IMR-90 (cell line): ENCODE measurements around the gene GPR183. TPM values are rescaled to one million over a fixed set of nuclear protein-coding genes. Genes with fewer than 3 reads are reported as not detected.
A peak's percentile ranks its signal among the peaks of the same experiment; 100 is the strongest.

Source experiments
- ATAC-seq: fragments of 200-7000 bp; cut with Tn5 transposase; 2 replicates; pipeline ENCODE4 v1.9.1; 2020; ENCODE audit warnings: low read depth, mild to moderate bottlenecking, moderate library complexity
- BruUV-seq: library from RNA; stranded (reverse); fragments of 400-500 nt; replicated peaks from 2 replicates; lab custom pipeline; 2021; lab: Mats Ljungman, UMichigan
- CTCF ChIA-PET: fragments of 300-600 bp; formaldehyde crosslinking; extraction: SDS; loops from one replicate; lab custom pipeline; 2021; ENCODE audit warnings: antibody characterized with exemption; lab: Yijun Ruan, JAX
- POLR2A ChIA-PET: fragments of 300-600 bp; sonication (Branson Sonifier 250); formaldehyde crosslinking; loops from one replicate; lab custom pipeline; 2022; ENCODE audit warnings: antibody characterized with exemption; ENCODE audit not compliant: unreplicated experiment; lab: Charles Lee
- DNase-seq: peaks from one replicate; pipeline ENCODE4 v3.0.0; 2013
- H2AFZ ChIP-seq: replicated peaks from 2 replicates; pipeline ENCODE3; 2013; ENCODE audit warnings: low read length, mild to moderate bottlenecking; ENCODE audit not compliant: poor library complexity
- H2AK5ac ChIP-seq: 2 replicates; pipeline ENCODE4 v1.6.1; 2013; ENCODE audit warnings: low read depth, low read length, inconsistent platforms
- H2AK9ac ChIP-seq: replicated peaks from 2 replicates; pipeline ENCODE3; 2013; ENCODE audit warnings: mild to moderate bottlenecking, low read depth, low read length, moderate library complexity; ENCODE audit not compliant: poor library complexity
- H2BK120ac ChIP-seq: 2 replicates; pipeline ENCODE4 v1.6.1; 2013; ENCODE audit warnings: low read depth, low read length, inconsistent platforms
- H2BK15ac ChIP-seq: 3 replicates; pipeline ENCODE4 v1.6.1; 2013; ENCODE audit warnings: low read depth, low read length, inconsistent platforms
- H2BK20ac ChIP-seq: 2 replicates; pipeline ENCODE4 v1.6.1; 2013; ENCODE audit warnings: low read depth, mild to moderate bottlenecking, inconsistent platforms, low read length, moderate library complexity
- H2BK5ac ChIP-seq: 2 replicates; pipeline ENCODE4 v1.6.1; 2013; ENCODE audit warnings: mild to moderate bottlenecking, low read depth, low read length, inconsistent platforms; ENCODE audit not compliant: poor library complexity, severe bottlenecking
- H3K14ac ChIP-seq: replicated peaks from 2 replicates; pipeline ENCODE4 v1.6.1; 2013; ENCODE audit warnings: low read depth, low read length, inconsistent platforms
- H3K18ac ChIP-seq: 2 replicates; pipeline ENCODE4 v1.6.1; 2013; ENCODE audit warnings: low read depth, low read length, control low read depth
- H3K23ac ChIP-seq: 2 replicates; pipeline ENCODE4 v1.6.1; 2013; ENCODE audit warnings: low read depth, low read length, inconsistent platforms
- H3K27ac ChIP-seq: 2 replicates; pipeline ENCODE4 v1.5.1; 2013; ENCODE audit warnings: mild to moderate bottlenecking, control low read depth, low read length; ENCODE audit not compliant: insufficient read depth
- H3K27me3 ChIP-seq: 2 replicates; pipeline ENCODE4 v1.6.1; 2013; ENCODE audit warnings: low read length; ENCODE audit not compliant: control insufficient read depth, insufficient read depth
- H3K36me3 ChIP-seq: 2 replicates; pipeline ENCODE4 v1.6.1; 2013; ENCODE audit warnings: low read length, mixed read lengths; ENCODE audit not compliant: control insufficient read depth, insufficient read depth
- H3K4ac ChIP-seq: 2 replicates; pipeline ENCODE4 v1.6.1; 2013; ENCODE audit warnings: low read depth, low read length, inconsistent platforms
- H3K4me1 ChIP-seq: 2 replicates; pipeline ENCODE4 v1.6.1; 2013; ENCODE audit warnings: low read length, mixed read lengths; ENCODE audit not compliant: control insufficient read depth, insufficient read depth
- H3K4me2 ChIP-seq: 2 replicates; pipeline ENCODE4 v1.6.1; 2013; ENCODE audit warnings: low read depth, mild to moderate bottlenecking, control low read depth, low read length, moderate library complexity
- H3K4me3 ChIP-seq: 2 replicates; pipeline ENCODE4 v1.5.1; 2013; ENCODE audit warnings: low read depth, mild to moderate bottlenecking, control low read depth, low read length, moderate library complexity; ENCODE audit not compliant: insufficient read depth
- H3K56ac ChIP-seq: 2 replicates; pipeline ENCODE4 v1.6.1; 2013; ENCODE audit warnings: low read length, inconsistent platforms; ENCODE audit not compliant: insufficient read depth; ENCODE audit errors: extremely low read depth
- H3K79me1 ChIP-seq, 2 experiments: 2 replicates each; pipeline ENCODE4 v1.6.1; 2013; ENCODE audit warnings: low read length in 2 of 2, inconsistent platforms in 1 of 2, low read depth in 1 of 2
- H3K9ac ChIP-seq: 2 replicates; pipeline ENCODE4 v1.6.1; 2013; ENCODE audit warnings: low read depth, low read length, control low read depth
- H3K9me1 ChIP-seq: 2 replicates; pipeline ENCODE4 v1.6.1; 2013; ENCODE audit warnings: low read length, inconsistent platforms; ENCODE audit not compliant: insufficient read depth
- H3K9me3 ChIP-seq: 2 replicates; pipeline ENCODE4 v1.6.1; 2013; ENCODE audit warnings: low read length; ENCODE audit not compliant: control insufficient read depth, insufficient read depth
- H4K20me1 ChIP-seq: 2 replicates; pipeline ENCODE4 v1.6.1; 2013; ENCODE audit warnings: low read length, inconsistent platforms; ENCODE audit not compliant: insufficient read depth
- H4K5ac ChIP-seq: 2 replicates; pipeline ENCODE4 v1.6.1; 2013; ENCODE audit warnings: mild to moderate bottlenecking, low read depth, low read length, control low read depth
- H4K8ac ChIP-seq, 2 experiments: 2 replicates each; pipeline ENCODE4 v1.6.1; 2013; ENCODE audit warnings: low read depth in 2 of 2, low read length in 2 of 2, control low read depth in 1 of 2, inconsistent platforms in 1 of 2
- H4K91ac ChIP-seq: 2 replicates; pipeline ENCODE4 v1.6.1; 2013; ENCODE audit warnings: low read depth, low read length, inconsistent platforms; ENCODE audit not compliant: insufficient read depth
- BHLHE40 ChIP-seq: fragments of 150-350 bp; IDR thresholded peaks from 2 replicates; pipeline ENCODE4 v1.6.1; 2016; ENCODE audit warnings: mild to moderate bottlenecking, low read depth, low read length
- MAFK ChIP-seq: IDR thresholded peaks from 2 replicates; pipeline ENCODE4 v1.6.1; 2012; ENCODE audit warnings: low read depth, low read length, improper control_type of control experiment
- RAD21 ChIP-seq: IDR thresholded peaks from 2 replicates; pipeline ENCODE4 v1.6.1; 2012; ENCODE audit warnings: low read length, improper control_type of control experiment
- WGBS, 2 experiments: methylation state at CpG; one replicate each; pipeline versions ENCODE4 v1.1.5 to v1.1.7; 2013; ENCODE audit warnings: missing lambda C conversion rate in 2 of 2; ENCODE audit not compliant: insufficient read length in 1 of 2; ENCODE audit errors: extremely low coverage in 2 of 2; 5-methylcytosine and 5-hydroxymethylcytosine counted together
- dilution Hi-C: fragments of 300-500 bp; cut with HindIII; formaldehyde crosslinking; loops from one replicate; pipeline ENCODE4 v1.14.3; 2018; ENCODE audit warnings: low sequenced_read_pairs; ENCODE audit not compliant: unreplicated experiment
- in situ Hi-C: fragments of 300-500 bp; cut with MboI; formaldehyde crosslinking; loops from 3 replicates; pipeline ENCODE4 v1.14.3; 2019; ENCODE audit warnings: low sequenced_read_pairs, inconsistent platforms, mixed read lengths
- intact Hi-C: fragments of 100-400 bp; cut with micrococcal nuclease; formaldehyde crosslinking; loops from 2 replicates; pipeline ENCODE4 v1.10.0; 2022
- polyA plus RNA-seq, 3 experiments: library from polyadenylated mRNA; depleted of rRNA; stranded (reverse); fragments of >200 nt; gene quantifications; 2 replicates each; pipeline ENCODE4 v1.2.3, GENCODE V29; 2012; ENCODE audit warnings: low replicate concordance in 1 of 3
- total RNA-seq: library from RNA; depleted of rRNA; stranded (reverse); fragments of >200 nt; gene quantifications from 2 replicates; pipeline ENCODE4 v1.2.3, GENCODE V29; 2012

The GPR183 gene
- total and polyA plus RNA-seq, 2 of the 4 experiments (the other 2 are of a cell fraction): 0.18 to 0.31 TPM

DNA sequence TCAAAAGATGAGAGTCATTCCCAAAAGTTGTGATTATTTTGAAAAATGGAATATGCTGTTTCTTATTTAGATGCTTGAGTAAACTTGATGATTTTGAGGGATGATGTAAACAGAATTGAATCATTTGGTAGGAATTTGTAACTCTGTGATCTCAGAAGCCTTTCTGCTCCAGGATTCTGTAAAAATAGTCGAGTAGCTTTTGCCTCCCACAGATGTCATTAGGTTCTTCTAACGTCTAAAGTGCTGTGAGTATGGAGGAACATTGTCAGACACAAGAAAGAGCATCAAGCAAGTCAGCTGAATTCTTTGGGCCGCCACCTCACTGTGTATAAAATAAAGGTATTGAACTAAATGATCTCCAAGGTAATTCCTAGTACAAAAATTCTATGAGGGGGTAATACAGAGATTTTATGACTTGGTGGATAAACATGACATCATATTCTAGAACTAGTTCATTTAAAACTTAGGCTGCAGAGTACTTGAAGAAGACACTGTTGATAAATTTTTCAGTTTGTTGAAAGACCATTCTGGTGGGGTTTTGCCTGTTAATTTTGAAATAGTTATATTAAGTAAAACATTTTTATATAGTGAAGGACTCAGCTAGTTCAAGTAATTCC lies 1.4 kb upstream of the GPR183 start (continued):
- no peak for TF ChIP-seq BHLHE40

GRCh38 chr13:99307648-99308339 lies 595 bp upstream of the GPR183 start:
- POLR2A ChIA-PET: no interaction called here
- no peak overlapping the region for H3K18ac ChIP-seq
- 0 out of 2 replicates have a peak overlapping the region, but pooled peaks have one; percentile 27 for H3K23ac ChIP-seq
- peak overlapping the region; percentile 26; the same call in 1 of the 3 replicates for H2BK15ac ChIP-seq
- H2AK5ac ChIP-seq: no peak overlapping the region; the same call in 1 of the 2 replicates
- peak; percentile 65 for ATAC-seq
- peaks cover 29% of the 10 kb centered on the region for H4K20me1 ChIP-seq
- no peak overlapping the region for H4K91ac ChIP-seq
- H3K4me2 ChIP-seq: peak overlapping the region; percentile 42; the same call in 1 of the 2 replicates
- dilution Hi-C loops (no loop called here), intact Hi-C loops (no loop called here), in situ Hi-C loops (no loop called here)
- peaks cover 2% of the 10 kb centered on the region; the same call in 1 of the 2 replicates for H3K36me3 ChIP-seq
- H3K56ac ChIP-seq: no peak overlapping the region
- H2BK20ac ChIP-seq: peak overlapping the region; percentile 43
- DNase-seq: peak; percentile 83
- TF ChIP-seq MAFK (0 out of 2 replicates have a peak, but pooled peaks have one; percentile 6), RAD21 (no peak)
- no TSS peak for BruUV-seq
- H4K5ac ChIP-seq: no peak overlapping the region
- H3K9me3 ChIP-seq: no peaks in the 10 kb centered on the region
- peak overlapping the region; percentile 54 for H3K14ac ChIP-seq
- no CpG with 5 or more reads among the region's 6 CpGs for WGBS, 2 experiments
- H2BK120ac ChIP-seq: peak overlapping the region; percentile 49; the same call in 1 of the 2 replicates
- H3K27me3 ChIP-seq: no peaks in the 10 kb centered on the region
- peak overlapping the region; percentile 49 for H3K4ac ChIP-seq
- peak overlapping the region; percentile 15 for H2AK9ac ChIP-seq
- H3K9me1 ChIP-seq: peaks cover 22% of the 10 kb centered on the region
- H2AFZ ChIP-seq: no peak overlapping the region
- H3K79me1 ChIP-seq: peaks cover 15 to 25% of the 10 kb centered on the region in 2 experiments
- no peak overlapping the region for H3K27ac ChIP-seq
- CTCF ChIA-PET: interaction anchor here (0.7 to 1.1 kb wide), 3 partner anchors 16 to 129 kb away, joined by 3 to 4 read pairs (median 3); no protein-coding TSS in a partner anchor
- H3K4me1 ChIP-seq: peaks cover 22% of the 10 kb centered on the region
- H2BK5ac ChIP-seq: peak overlapping the region; percentile 48
- H3K4me3 ChIP-seq: no peak overlapping the region
- peak overlapping the region in 1 of 2 experiments; percentile 70; a peak in 1 of 4 replicates for H4K8ac ChIP-seq
- H3K9ac ChIP-seq: no peak overlapping the region
